Stimulated activated CD8-positive, alpha-beta memory T cell treated with anti-CD3 and anti-CD28 coated beads, Interleukin-7, amount 100 ng/mL, for 1 hour (primary cell): ENCODE measurements around the gene TOP1.

Experiments used
- DNase-seq, 2 donors: peaks; one replicate each; pipeline ENCODE4 v3.0.0-alpha.2; 2020; ENCODE audit warnings: low read depth in 2 of 2

Gene TOP1

DNA sequence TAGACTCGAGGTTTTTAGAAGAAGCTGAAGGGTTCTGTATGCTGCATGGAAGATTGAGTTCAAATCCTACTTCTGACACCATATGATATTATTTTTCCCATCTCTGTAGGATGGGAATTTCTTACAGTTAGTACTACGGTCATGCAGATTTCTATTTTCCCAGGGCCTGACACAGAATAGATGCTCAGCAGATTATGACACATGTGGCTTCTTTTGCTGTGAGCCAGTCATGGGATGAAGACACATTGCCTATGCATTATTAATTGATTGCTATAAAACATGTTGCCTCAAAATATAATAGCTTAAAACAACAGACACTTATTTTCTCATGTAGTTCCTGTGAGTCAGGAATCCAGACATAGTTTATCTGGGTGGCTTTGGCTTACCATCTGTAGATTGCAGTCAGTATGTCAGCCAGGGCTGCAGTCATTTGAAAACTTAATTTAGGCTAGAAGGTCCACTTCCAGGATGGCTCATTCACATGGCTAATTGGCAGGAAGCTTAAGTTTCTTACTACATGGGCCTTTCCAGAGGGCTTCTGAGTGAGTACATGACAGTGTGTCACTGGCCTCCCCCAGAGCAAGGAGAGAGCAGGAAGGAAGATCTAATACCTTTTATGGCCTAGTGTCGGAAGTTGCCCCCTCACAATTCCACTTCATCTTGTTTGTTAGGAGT, 29.5 kb downstream of the TOP1 start:
- no peak for DNase-seq

DNA sequence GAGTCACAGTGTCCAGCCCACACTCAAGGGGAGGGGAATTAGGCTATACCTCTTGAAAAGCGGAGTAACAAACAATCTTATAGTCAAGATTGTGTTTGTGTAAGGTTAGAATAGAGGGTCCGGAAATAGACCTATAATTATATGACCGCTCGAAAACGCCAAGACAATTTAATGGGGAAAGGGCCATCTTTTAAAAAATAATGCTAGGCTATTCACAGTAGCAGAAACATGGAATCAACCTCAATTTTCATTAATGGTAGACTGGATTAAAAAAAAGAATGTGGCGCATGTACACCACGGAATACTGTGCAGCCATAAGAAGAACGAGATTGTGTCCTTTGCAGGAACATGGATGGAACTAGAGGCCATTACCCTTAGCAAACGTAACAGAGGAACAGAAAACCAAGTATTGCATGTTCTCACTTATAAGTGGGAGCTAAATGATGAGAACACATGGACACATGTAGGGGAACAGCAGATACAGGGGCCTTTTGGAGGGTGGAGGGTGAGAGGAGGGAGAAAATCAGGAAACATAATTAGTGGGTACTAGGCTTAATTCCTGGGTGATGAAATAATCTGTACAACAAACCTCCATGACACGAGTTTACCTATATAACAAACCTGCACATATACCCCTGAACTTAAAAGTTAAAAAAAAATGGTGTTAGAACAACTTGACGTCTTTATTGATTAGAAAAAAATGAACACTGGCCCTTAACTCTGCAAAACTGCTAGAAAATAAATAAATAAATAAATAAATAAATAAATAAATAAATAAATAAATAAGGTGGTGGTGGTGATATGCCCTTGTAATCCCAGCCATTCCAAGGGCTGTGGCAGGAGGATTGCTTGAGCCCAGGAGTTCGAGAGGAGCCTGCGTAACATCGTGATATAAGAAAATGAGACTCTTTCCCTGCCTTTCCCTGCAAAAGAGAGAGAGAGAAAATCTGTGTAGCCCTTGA, 30.3 kb downstream of the TOP1 start:
- DNase-seq: no peak

DNA sequence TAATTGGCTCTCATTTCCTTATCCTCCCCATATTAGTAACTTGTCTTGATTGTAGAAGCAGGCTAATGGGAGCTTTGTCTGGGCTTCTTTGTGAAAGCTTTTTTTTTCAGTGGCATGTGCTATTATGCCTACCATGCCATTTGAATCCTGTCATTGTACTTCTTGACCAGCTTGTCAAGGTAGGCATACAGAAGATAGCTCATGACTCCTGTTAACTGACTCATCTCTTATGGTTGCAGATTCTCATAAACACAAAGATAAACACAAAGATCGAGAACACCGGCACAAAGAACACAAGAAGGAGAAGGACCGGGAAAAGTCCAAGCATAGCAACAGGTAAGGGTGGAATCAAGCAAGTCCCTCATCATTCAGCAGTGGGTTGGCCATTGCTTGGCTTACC, 32.5 kb downstream of the TOP1 start:
- no peak for DNase-seq

DNA sequence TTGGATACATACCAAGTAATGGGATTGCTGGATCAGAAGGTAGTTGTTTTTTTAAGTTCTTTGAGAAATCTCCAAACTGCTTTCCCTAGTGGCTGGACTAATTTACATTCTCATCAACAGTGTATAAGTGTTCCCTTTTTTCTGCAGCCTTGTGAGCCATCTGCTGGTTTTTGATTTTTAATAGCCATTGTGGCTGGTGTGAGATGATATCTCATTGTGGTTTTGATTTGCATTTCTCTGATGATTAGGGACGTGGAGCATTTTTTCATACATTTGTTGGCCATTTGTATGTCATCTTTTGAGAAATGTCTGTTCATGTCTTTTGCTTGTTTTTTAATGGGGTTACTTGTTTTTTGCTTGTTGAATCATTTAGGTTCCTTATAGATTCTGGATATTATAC, 34.8 kb downstream of the TOP1 start:
- no peak for DNase-seq

DNA sequence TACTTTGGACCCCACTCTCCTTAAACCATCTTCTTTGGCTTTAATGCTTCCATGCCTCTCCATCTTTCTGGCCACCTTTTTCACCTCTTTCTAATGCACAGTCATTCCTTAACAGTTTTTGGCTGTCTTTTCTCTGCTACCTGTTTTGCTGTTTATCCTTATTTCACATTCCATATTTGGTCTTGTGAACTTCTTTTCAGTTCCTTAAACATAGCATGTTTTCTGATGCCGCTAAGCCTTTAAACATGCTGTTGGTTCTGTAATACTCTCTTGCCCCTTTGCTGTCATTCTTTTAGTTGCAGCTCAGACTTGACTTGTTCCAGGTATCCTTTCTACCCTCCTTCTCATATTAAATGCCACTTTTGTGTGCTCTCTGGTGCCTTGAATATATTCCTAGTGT, 35.8 kb downstream of the TOP1 start:
- DNase-seq: no peak

DNA sequence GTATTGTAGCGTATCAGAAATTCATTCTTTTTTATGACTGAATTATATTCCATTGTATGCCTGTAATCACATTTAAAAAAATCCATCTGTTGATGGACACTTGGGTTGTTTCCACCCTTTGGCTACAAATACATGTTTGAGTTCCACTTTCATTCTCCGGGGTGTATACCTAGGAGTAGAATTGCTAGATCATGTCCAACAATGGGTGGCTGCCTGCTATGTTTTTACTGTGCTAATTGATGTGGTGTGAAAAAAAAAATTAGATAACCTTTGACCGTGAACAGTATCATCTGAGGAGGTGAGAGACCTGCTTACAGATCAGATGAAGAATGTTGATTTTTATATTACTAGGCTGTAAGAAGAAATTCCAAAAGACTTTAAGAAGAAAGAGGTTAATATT, 37.1 kb downstream of the TOP1 start:
- no peak for DNase-seq

DNA sequence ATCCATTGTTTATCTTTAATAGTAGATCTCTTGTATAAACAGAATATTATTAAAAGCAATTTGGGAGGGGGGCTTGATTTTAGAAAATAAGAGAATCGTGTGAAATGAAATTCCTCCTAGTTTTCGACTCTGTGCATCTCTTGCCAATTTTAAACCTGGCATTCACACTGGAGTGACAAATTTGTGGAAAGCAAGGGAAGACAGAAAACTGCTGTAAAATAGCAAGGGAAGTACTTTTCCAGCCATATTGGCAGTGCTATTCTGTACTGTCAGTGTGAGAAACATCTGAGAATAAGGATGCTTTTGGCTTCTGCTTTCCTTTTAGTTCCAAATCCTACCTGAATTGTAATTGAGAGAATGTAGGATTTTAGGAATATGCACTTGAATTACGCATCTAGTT, 40.2 kb downstream of the TOP1 start:
- no peak for DNase-seq

DNA sequence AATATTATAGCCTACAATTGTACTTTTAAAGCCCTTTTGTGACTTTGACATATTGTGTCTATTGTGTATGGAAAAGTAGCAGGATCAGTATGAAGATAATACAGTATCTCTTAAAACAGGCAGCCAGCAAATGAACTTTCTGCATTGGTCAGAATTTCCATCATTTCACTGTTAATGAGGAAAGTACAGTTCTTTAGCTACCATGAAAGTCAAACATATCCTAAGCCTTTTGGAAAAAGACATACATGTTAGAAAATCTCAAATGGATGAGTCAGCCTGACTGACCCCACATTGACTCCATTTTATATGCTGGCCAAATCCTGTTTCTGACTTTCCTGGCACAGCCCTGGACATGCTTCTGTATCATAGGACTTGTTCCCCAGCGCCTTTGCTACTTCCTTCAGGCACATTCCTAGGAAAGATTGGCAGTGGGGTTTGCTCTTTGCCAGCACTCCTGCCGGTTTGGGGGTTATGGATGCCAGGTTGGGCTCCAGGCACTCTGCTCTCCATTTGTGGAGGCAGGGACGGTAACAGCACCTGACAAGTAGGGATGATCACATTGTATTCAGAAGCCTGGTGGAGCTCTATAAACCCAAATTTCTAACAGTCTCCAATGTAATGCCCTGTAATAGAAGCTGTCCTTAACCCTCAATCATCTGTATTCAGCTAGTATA, 43.7 kb downstream of the TOP1 start:
- DNase-seq: no peak

DNA sequence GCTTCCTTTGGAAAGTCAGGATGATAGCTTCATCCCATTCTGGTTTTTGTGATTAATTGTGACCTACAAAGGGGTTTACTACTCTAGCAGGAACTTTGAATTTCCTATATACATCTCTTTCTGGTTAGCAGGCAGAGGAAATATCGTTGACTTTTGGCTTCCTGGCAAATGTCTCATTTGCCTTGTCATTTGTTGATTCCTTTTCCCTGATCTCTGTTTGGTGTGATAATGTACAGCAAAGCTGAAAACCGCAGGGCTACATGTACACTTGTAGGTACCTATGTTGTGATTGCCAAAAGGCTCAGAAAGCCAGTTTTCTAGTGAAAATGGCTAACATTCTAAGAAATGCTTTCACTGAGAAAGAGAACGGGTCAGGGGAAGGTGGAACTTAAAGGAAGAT, 44.3 kb downstream of the TOP1 start:
- DNase-seq: no peak

DNA sequence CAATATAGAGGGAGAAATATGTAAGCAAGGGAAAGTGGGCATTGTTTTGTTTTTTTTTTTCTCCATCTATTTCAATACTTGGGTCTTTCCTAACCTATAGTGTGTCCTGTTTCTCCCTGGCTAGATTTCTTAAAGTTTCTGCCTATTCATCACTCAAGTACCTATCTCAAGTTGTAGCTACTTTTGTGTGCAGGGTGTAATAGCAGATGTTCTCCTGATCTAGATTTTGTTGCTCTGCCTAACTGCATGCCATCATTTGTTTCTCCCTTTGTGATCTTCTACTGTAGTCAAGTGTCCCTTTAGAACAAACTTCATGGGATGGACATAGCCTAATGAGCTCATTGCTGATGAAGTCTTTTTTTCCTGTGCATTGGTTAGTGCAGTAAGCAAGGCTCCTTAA, 45.8 kb downstream of the TOP1 start:
- DNase-seq: no peak

DNA sequence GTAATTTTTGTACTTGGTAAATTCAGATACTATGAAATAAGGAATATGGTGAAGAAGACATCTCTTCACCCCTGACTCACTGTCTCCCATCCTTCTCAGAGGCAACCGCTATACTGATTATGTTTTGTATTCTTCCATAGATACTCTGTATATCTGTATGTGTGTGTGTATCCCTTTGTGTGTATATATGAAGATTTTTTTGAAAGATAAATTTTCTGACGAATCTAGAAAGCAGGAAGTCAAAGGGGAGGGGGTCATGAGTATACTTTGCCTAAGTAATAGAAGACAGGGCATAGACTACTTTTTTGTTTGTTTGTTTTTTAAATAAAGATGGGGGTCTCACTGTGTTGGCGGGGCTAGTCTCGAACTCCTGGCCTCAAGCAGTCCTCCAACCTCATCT, 48.2 kb downstream of the TOP1 start:
- DNase-seq: no peak

DNA sequence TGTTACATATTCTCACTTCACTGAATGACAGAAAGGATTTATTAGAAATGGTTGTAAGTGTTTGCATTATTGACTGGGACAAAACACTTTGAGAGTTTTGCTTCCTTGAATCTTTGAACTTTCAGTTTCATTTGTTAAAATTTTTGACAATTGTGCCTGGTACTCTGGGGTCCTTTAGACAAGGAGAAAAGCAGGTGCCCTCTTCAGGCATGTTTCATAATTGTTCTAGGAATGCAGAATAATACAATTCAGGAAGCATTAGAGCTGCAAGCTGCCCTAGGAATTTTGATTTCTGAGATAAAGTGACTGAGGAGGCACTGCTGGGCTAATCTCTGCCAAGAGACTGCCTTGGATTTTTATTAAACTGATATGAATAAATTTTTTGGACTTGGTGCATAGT, 49.7 kb downstream of the TOP1 start:
- no peak for DNase-seq

DNA sequence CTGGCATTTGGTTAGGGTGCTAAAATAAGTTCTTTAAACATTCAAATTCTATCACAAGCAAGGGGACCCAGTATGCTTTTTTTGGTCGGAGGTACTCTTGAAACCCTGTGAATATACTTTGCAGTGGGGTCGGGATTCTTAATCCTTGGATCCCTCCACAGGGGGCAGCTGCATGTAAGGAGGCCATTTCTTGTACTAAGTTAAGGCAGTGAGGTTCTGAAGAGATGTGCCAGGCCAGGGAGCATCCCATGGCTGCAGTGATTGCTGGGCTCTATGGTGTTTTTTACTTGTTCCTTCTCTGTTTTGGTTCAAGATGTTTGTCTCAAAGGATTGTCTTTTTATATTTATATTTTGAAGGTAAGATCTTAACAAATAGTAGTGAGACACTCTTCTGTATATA, 50.4 kb downstream of the TOP1 start:
- no peak for DNase-seq

DNA sequence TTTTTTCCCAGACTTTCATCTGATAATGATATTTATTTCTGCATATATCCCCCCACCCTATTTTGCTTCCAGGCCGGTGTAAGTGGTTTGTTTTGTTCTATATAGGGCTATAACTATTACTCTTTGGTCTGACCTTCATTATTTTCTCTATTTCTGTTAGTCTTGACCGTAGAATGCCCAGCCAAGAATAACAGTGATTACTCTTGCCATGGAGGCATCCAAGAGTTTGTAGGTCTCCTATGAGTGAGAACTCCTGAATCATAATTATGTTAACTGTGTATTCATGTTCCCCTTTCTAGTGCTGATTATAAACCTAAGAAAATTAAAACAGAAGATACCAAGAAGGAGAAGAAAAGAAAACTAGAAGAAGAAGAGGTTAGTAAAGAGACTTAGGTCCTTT, 52.2 kb downstream of the TOP1 start:
- DNase-seq: no peak

DNA sequence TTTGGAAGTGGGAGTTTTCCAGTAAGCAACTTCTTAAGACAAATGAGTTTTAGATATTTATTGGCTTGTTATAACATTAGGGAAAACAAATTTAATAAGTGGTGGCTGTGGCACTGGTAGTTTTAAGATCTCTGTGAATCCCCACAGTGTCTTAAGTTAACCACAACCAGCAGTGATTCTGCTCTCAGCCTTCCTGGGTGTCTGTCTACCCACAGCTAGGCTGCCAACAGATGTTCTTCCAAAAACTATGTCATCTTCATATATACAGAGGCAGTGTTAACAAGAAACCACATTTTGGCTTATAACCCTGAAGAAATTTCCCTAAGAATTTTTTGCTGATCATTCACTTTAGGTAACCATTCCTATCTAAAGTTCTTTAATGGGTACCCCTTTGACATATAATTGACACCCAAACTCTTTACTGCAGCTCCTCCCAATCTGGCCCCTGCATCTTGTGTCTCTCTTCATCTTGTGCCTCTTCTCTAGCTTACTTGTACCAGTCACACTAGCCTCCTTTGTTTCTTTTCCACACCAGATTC, 52.7 kb downstream of the TOP1 start:
- DNase-seq: no peak

DNA sequence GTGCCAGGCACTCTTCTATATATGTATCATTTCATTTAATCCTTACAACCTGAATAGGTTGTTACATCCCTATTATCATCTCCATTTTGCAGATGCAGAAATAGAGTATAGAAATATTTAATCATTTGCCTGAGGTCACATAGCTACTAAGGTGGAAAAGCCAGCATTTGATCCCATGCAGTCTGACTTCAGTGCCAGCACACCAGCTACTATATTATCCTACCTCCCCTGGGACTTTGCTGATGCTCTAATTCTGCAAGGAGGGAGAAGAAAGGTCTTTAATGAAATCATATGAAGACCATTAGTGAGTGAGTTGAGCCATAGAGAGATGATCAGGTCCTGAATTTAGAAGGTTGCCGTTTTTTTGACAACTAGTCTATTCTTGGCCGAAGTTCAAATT, 53.7 kb downstream of the TOP1 start:
- no peak for DNase-seq

DNA sequence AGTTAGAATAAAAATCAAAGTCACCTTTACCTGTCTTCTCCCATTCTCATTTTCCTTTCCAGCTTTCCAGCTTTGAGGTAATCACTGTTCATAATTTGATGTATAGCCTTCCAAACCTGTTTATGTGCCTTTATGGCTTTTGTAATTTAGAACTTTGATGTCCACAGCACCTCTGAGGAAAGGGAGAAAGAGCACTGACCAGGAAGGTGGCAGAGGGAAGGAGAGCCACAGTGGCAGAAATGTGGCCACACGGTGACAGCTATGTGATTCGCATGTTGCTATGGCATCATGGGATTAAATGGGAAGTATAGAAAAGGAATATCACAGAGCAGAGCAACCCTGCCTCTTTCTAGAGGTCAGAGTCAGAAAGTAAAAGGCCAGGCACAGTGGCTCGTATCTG, 57.0 kb downstream of the TOP1 start:
- DNase-seq: no peak

DNA sequence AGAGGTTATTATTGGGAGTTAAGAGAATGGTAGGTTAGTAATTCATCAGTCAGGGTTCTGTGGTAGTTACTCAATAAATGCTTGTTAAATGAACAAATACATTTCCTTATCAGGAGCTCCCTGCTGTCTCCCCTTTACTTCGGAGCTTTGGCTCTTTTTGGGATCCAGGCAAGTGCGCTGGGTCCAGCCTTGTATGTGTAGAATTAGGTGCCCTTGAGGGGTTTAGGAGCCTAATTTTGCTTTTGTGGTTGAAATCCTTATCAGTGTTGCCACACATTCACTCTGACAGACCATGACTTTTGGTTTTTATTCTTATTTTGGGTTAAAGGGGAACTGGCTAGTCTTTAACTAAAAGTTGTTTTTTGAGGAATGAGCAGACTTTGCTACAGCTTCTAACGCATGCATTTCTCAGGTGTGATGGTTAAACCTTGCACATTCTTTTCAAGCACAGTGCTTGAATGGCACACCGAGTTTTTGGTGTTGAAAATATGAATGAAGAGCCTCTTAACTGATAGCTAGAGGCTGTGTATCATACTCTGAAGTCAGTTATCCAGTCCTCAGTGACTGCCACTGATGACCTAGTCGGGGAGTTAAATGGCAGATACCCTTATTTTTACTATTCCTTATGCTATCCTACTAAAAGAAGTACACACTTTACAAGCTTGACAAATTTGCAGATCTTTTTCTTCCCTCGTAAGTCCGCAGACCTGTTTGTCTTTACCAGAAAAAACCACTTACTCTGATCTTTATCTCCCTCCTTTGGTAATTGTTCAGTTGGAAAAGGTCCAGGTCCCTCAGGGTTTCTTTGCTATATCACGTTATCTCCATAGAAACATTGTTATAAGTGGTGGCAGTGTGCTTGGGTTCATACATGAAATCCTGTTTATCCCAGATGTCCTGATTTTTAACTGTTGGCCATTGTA, 58.0 kb downstream of the TOP1 start:
- DNase-seq: no peak

DNA sequence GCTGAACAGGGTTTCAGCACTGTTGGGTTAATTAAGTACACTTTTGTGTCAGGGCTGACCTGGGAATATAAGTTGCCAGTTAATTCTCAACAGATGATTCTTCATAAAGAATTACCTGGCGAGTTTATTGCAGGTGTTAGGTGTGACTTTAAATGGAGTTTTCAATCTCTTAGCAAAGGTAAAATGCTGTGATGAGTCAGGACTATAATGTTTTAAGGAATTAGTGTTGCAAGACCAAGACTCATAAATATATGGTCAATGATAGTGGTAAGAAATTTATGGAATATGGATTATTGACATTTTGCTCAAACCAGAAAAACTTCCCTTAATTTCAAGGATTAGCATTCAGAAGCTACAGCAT, 58.7 kb downstream of the TOP1 start:
- no peak for DNase-seq

DNA sequence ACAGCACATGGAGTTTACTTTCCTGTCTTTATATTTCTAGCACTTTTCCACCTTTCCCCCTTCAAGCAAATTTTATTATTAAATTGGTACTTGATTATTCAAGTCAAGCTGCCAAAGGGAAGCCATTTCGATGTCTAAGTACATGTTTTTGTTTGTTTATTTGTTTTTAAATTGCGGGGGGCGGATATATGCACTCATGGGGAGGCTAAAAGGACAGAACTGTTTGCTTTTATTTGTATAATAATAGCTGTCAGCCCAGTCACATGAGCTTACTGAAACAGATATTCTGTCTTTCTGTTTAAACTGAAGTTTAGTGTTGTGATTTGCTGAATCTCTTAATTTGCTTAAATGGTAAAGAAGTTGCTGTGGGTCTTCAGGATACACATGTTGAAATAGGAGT, 59.2 kb downstream of the TOP1 start:
- DNase-seq: no peak

DNA sequence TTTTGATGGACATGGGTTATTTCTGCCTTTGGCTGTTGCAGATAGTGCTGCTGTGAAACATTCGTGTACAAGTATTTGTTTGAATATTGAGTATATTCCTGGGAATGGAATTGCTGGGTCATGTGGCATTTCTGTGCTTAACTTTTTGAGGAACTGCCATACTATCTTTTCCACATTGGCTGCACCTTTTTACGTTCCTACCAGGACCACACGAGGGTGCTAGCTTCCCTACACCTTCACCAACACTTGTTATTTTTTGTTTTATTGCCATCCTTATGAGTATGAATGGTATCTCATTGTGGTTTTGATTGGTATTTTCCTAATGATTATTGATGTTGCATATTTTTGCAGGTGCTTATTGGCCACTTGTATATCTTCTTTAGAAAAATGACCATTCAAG, 60.9 kb downstream of the TOP1 start:
- DNase-seq: no peak

DNA sequence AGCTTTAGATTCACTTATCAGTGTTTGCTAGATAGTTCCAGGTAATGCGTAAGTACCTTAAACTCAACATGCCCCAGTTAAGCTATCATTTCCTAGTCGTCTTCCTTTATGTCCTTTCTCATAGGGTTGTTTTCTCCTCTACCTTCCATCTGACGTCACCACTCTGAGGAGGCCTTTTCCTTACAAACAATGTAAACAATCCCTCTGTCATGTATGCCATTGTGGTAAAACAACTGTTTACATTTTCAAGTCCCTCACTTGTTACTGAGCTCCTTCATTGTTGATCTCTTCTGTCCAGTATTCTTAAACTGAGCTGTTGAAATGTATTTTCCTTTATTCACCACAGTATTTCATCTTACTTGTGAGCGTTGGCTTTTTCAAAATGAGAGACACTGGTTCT, 63.3 kb downstream of the TOP1 start:
- DNase-seq: no peak
